OCI-LY3 (cell line): Measurements from ENCODE around the gene ACTR3.

Experiments
- CTCF ChIP-seq: fragments of 200-600, 300-600 bp; sonication (generic); IDR thresholded peaks from 2 replicates; pipeline ENCODE4 v1.5.1; 2014; ENCODE audit warnings: antibody characterized with exemption, low read length, low read depth
- EZH2phosphoT487 ChIP-seq: fragments of 200-600 bp; shearing (Covaris generic); IDR thresholded peaks from 2 replicates; pipeline ENCODE4 v1.6.1; 2018; ENCODE audit warnings: antibody characterized with exemption, mixed run types, low read depth

GRCh38 chr2:113966171-113966570 is 76.3 kb downstream of the ACTR3 start:
- TF ChIP-seq EZH2phosphoT487, result no peak
- TF ChIP-seq CTCF, result no peak
